SK-N-SH treated with all-trans-retinoic acid at 6 μM for 48 hours (cell line): ENCODE measurements around the gene DDRGK1.

Experiments used
- ATAC-seq: fragments of 200-7000 bp; cut with Tn5 transposase; 3 replicates; pipeline ENCODE4 v1.9.1; 2020; ENCODE audit warnings: mild to moderate bottlenecking, moderate library complexity
- ARNTL ChIP-seq: fragments of 450-650 bp; formaldehyde crosslinking; IDR thresholded peaks from 2 replicates; pipeline ENCODE4 v1.5.0; 2020; ENCODE audit warnings: low read depth, mild to moderate bottlenecking, moderate library complexity, borderline replicate concordance
- BACH2 ChIP-seq: fragments of 250-450 bp; sonication (Bioruptor Pico); IDR thresholded peaks from 2 replicates; pipeline ENCODE4 v1.9.0; 2021; ENCODE audit warnings: mild to moderate bottlenecking, borderline replicate concordance
- CSDC2 ChIP-seq: fragments of 250-450 bp; sonication (Bioruptor Pico); IDR thresholded peaks from 2 replicates; pipeline ENCODE4 v1.5.0; 2020; ENCODE audit warnings: mild to moderate bottlenecking, moderate library complexity
- ESRRG ChIP-seq: fragments of 250-450 bp; sonication (Bioruptor Pico); IDR thresholded peaks from 2 replicates; pipeline ENCODE4 v1.6.1; 2021; ENCODE audit warnings: mild to moderate bottlenecking
- GLIS3 ChIP-seq: fragments of 250-450 bp; sonication (Bioruptor Pico); IDR thresholded peaks from 2 replicates; pipeline ENCODE4 v1.5.0; 2020; ENCODE audit warnings: mild to moderate bottlenecking, moderate library complexity
- ISL1 ChIP-seq: fragments of 250-450 bp; sonication (Bioruptor Pico); IDR thresholded peaks from 2 replicates; pipeline ENCODE4 v2.1.2; 2022; ENCODE audit warnings: mild to moderate bottlenecking, moderate library complexity
- OSR1 ChIP-seq: fragments of 250-450 bp; sonication (Bioruptor Pico); IDR thresholded peaks from 2 replicates; pipeline ENCODE4 v1.8.0; 2022; ENCODE audit warnings: moderate library complexity, mild to moderate bottlenecking, inconsistent platforms
- POU6F1 ChIP-seq: fragments of 250-450 bp; sonication (Bioruptor Pico); IDR thresholded peaks from 2 replicates; pipeline ENCODE4 v1.8.0; 2021; ENCODE audit warnings: low read depth, mild to moderate bottlenecking, moderate library complexity, borderline replicate concordance
- PPARA ChIP-seq: fragments of 250-450 bp; sonication (Bioruptor Pico); IDR thresholded peaks from 2 replicates; pipeline ENCODE4 v1.5.0; 2020; ENCODE audit warnings: mild to moderate bottlenecking, borderline replicate concordance
- RARB ChIP-seq: fragments of 250-450 bp; sonication (Bioruptor Pico); IDR thresholded peaks from 2 replicates; pipeline ENCODE4 v1.8.0; 2021; ENCODE audit warnings: mild to moderate bottlenecking, moderate library complexity
- SNAI2 ChIP-seq: fragments of 250-450 bp; sonication (Bioruptor Pico); IDR thresholded peaks from 2 replicates; pipeline ENCODE4 v1.5.0; 2020; ENCODE audit warnings: mild to moderate bottlenecking, moderate library complexity
- TCF4 ChIP-seq: fragments of 250-450 bp; sonication (Bioruptor Pico); IDR thresholded peaks from 2 replicates; pipeline ENCODE4 v1.8.0; 2021; ENCODE audit warnings: mild to moderate bottlenecking, moderate library complexity, borderline replicate concordance
- TOX ChIP-seq: fragments of 250-450 bp; sonication (Bioruptor Pico); IDR thresholded peaks from 2 replicates; pipeline ENCODE4 v1.8.0; 2021; ENCODE audit warnings: mild to moderate bottlenecking, moderate library complexity, borderline replicate concordance
- TSHZ2 ChIP-seq: fragments of 250-450 bp; sonication (Bioruptor Pico); IDR thresholded peaks from 2 replicates; pipeline ENCODE4 v1.5.0; 2020; ENCODE audit warnings: mild to moderate bottlenecking, moderate library complexity
- ZC3H10 ChIP-seq: fragments of 250-450 bp; sonication (Bioruptor Pico); IDR thresholded peaks from 2 replicates; pipeline ENCODE4 v1.5.1; 2021; ENCODE audit warnings: mild to moderate bottlenecking, moderate library complexity
- ZFP3 ChIP-seq: fragments of 250-450 bp; sonication (Bioruptor Pico); IDR thresholded peaks from 2 replicates; pipeline ENCODE4 v1.5.0; 2020; ENCODE audit warnings: mild to moderate bottlenecking, moderate library complexity
- ZNF565 ChIP-seq: fragments of 450-650 bp; formaldehyde crosslinking; conservative IDR thresholded peaks from 2 replicates; pipeline ENCODE4 v1.5.0; 2020; ENCODE audit warnings: low read depth, mild to moderate bottlenecking, moderate library complexity
- ZNF70 ChIP-seq: fragments of 450-650 bp; formaldehyde crosslinking; IDR thresholded peaks from 2 replicates; pipeline ENCODE4 v1.5.0; 2020; ENCODE audit warnings: mild to moderate bottlenecking, moderate library complexity
- ZNF8 ChIP-seq: fragments of 450-650 bp; formaldehyde crosslinking; IDR thresholded peaks from 2 replicates; pipeline ENCODE4 v1.5.0; 2020; ENCODE audit warnings: mild to moderate bottlenecking, moderate library complexity
- TF ChIP-seq, protein P1 (sequence below): fragments of 250-450 bp; sonication (Bioruptor Pico); IDR thresholded peaks from 2 replicates; pipeline ENCODE4 v1.5.1; 2020; ENCODE audit warnings: low read depth, mild to moderate bottlenecking, moderate library complexity
- TF ChIP-seq, protein P2 (sequence below): fragments of 250-450 bp; sonication (Bioruptor Pico); IDR thresholded peaks from 2 replicates; pipeline ENCODE4 v1.5.1; 2021; ENCODE audit warnings: mild to moderate bottlenecking, moderate library complexity

The DDRGK1 gene

GRCh38 chr20:3233131-3233990, 28.9 kb upstream of the DDRGK1 start:
- no peak for ATAC-seq
- no peak for TF ChIP-seq ZNF70 (CRISPR knock-in tag)
- TF ChIP-seq ZC3H10: no peak
- no peak for TF ChIP-seq TCF4 (CRISPR knock-in tag)
- no peak for TF ChIP-seq ZFP3 (CRISPR knock-in tag)
- TF ChIP-seq ZNF8: no peak
- no peak for TF ChIP-seq GLIS3
- TF ChIP-seq ZNF565 (CRISPR knock-in tag): no peak
- no peak for TF ChIP-seq BACH2
- no peak for TF ChIP-seq ARNTL
- TF ChIP-seq TSHZ2 (CRISPR knock-in tag): no peak

- TF ChIP-seq PPARA (CRISPR knock-in tag): no peak
- TF ChIP-seq ZNF565 (CRISPR knock-in tag): no peak
- TF ChIP-seq BACH2: no peak
- no peak for TF ChIP-seq ESRRG (CRISPR knock-in tag)
- no peak for TF ChIP-seq SNAI2 (CRISPR knock-in tag)
- no peak for TF ChIP-seq ISL1
- ATAC-seq: no peak
Measured at GRCh38 chr20:3231889-3232588, 27.6 kb upstream of the DDRGK1 start.

- no peak for ATAC-seq
Measured at GRCh38 chr20:3231116-3231515, 26.6 kb upstream of the DDRGK1 start.

DNA sequence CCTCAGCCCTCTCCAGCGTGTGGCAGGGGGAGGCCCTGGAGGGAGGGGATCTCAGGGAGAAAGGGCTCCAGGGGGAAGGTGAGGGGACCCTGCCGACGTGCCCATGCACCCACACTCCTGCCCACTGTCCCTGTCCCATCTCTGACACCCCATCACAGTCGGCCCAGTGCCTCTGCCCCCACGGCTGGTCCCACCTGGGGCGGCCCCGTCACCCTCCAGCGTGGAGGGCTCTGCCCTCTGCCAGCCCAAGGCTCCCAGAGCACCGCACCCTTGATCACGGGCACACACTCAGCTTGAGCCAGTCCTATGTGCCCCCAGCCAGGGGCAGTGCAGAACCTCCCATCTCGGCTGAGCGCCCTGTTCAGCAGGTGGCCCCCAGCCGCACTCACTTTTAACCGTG, 25.3 kb upstream of the DDRGK1 start:
- no peak for ATAC-seq
- no peak for TF ChIP-seq BACH2
- no peak for TF ChIP-seq ZNF70 (CRISPR knock-in tag)
- TF ChIP-seq GLIS3: no peak
- TF ChIP-seq TSHZ2 (CRISPR knock-in tag): no peak
- TF ChIP-seq ZFP3 (CRISPR knock-in tag): no peak
- TF ChIP-seq CSDC2 (CRISPR knock-in tag): no peak
- TF ChIP-seq RARB (CRISPR knock-in tag): no peak
- TF ChIP-seq, protein P1, sequence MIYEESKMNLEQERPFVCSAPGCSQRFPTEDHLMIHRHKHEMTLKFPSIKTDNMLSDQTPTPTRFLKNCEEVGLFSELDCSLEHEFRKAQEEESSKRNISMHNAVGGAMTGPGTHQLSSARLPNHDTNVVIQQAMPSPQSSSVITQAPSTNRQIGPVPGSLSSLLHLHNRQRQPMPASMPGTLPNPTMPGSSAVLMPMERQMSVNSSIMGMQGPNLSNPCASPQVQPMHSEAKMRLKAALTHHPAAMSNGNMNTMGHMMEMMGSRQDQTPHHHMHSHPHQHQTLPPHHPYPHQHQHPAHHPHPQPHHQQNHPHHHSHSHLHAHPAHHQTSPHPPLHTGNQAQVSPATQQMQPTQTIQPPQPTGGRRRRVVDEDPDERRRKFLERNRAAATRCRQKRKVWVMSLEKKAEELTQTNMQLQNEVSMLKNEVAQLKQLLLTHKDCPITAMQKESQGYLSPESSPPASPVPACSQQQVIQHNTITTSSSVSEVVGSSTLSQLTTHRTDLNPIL (CRISPR knock-in tag): no peak

More at GRCh38 chr20:3231116-3231515, 26.6 kb upstream of the DDRGK1 start:
- TF ChIP-seq CSDC2 (CRISPR knock-in tag) (no peak), ESRRG (CRISPR knock-in tag) (no peak), TOX (CRISPR knock-in tag) (no peak), POU6F1 (CRISPR knock-in tag) (no peak), RARB (CRISPR knock-in tag) (no peak), OSR1 (no peak), SNAI2 (CRISPR knock-in tag) (no peak)
- TF ChIP-seq, protein P2, sequence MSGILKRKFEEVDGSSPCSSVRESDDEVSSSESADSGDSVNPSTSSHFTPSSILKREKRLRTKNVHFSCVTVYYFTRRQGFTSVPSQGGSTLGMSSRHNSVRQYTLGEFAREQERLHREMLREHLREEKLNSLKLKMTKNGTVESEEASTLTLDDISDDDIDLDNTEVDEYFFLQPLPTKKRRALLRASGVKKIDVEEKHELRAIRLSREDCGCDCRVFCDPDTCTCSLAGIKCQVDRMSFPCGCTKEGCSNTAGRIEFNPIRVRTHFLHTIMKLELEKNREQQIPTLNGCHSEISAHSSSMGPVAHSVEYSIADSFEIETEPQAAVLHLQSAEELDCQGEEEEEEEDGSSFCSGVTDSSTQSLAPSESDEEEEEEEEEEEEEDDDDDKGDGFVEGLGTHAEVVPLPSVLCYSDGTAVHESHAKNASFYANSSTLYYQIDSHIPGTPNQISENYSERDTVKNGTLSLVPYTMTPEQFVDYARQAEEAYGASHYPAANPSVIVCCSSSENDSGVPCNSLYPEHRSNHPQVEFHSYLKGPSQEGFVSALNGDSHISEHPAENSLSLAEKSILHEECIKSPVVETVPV (CRISPR knock-in tag): no peak
